ENCODE results near the gene HSPA12B.
A peak's percentile ranks its signal among the peaks of the same experiment; 100 is the strongest.

The HSPA12B gene

GRCh38 chr20:3794701-3795420, 62.4 kb downstream of the HSPA12B start:
- TF ChIP-seq CTCF (IDR thresholded peaks at IDR 0.05; ENCODE audit: low read depth, low read length): no peak
- no peak for DNase-seq (ENCODE audit: extremely low read depth, low read depth)

GRCh38 chr20:3795511-3796468, 63.3 kb downstream of the HSPA12B start, which contains the start of gene CDC25B:
CDC25B (plus strand) TSS chr20:3796310; CDS start chr20:3796532, 222 bp downstream.
- TF ChIP-seq CTCF (IDR thresholded peaks at IDR 0.05; ENCODE audit: low read depth, low read length): peak; percentile 20
- peak; percentile 83 for DNase-seq (ENCODE audit: extremely low read depth, low read depth)

GRCh38 chr20:3796477-3797225, 64.2 kb downstream of the HSPA12B start:
- no peak for DNase-seq (ENCODE audit: extremely low read depth, low read depth)
- TF ChIP-seq CTCF (IDR thresholded peaks at IDR 0.05; ENCODE audit: low read depth, low read length): no peak

- no peak for TF ChIP-seq CTCF (IDR thresholded peaks at IDR 0.05; ENCODE audit: low read depth, low read length)
- DNase-seq (ENCODE audit: extremely low read depth, low read depth): no peak
Observed at GRCh38 chr20:3797226-3797545, 64.7 kb downstream of the HSPA12B start.

GRCh38 chr20:3797592-3798372, 65.3 kb downstream of the HSPA12B start:
- DNase-seq (ENCODE audit: extremely low read depth, low read depth): no peak

More at GRCh38 chr20:3797592-3798372, 65.3 kb downstream of the HSPA12B start:
- TF ChIP-seq CTCF (IDR thresholded peaks at IDR 0.05; ENCODE audit: low read depth, low read length): no peak
